HepG2 (cell line): ENCODE data around the gene SOX9. TPM values are rescaled to one million over a fixed set of nuclear protein-coding genes. Genes with fewer than 3 reads are reported as not detected.
A peak's percentile ranks its signal among the peaks of the same experiment; 100 is the strongest.

Experiments used
- KLF13 ChIP-seq: sonication (generic); formaldehyde crosslinking; IDR thresholded peaks from 2 replicates; pipeline ENCODE4 v1.4.0; 2020; ENCODE audit warnings: mild to moderate bottlenecking, missing genetic modification reagents
- KMT2B ChIP-seq: IDR thresholded peaks from 2 replicates; pipeline ENCODE4 v1.6.1; 2016; ENCODE audit warnings: missing genetic modification reagents, missing compliant biosample characterization
- MEIS1 ChIP-seq: sonication (generic); formaldehyde crosslinking; IDR thresholded peaks from 2 replicates; pipeline ENCODE4 v1.9.0; 2021; ENCODE audit warnings: mild to moderate bottlenecking, missing genetic modification reagents, moderate library complexity, borderline replicate concordance
- NCOA5 ChIP-seq: sonication (generic); formaldehyde crosslinking; IDR thresholded peaks from 2 replicates; pipeline ENCODE4 v1.4.0; 2020; ENCODE audit warnings: missing genetic modification reagents
- NFYC ChIP-seq: IDR thresholded peaks from 2 replicates; pipeline ENCODE4 v1.6.1; 2016; ENCODE audit warnings: missing genetic modification reagents, missing compliant biosample characterization
- PCBP1 ChIP-seq: fragments of 200-400 bp; formaldehyde crosslinking; IDR thresholded peaks from 2 replicates; pipeline ENCODE4 v1.6.1; 2017; ENCODE audit warnings: mild to moderate bottlenecking, low read depth, low read length, borderline replicate concordance
- SCMH1 ChIP-seq: sonication (generic); formaldehyde crosslinking; IDR thresholded peaks from 2 replicates; pipeline ENCODE4 v1.9.0; 2021; ENCODE audit warnings: missing genetic modification reagents, mild to moderate bottlenecking, borderline replicate concordance
- ZFP36L1 ChIP-seq: sonication (generic); formaldehyde crosslinking; IDR thresholded peaks from 2 replicates; pipeline ENCODE4 v1.8.0; 2022; ENCODE audit warnings: mild to moderate bottlenecking, missing genetic modification reagents, moderate library complexity
- ZNF44 ChIP-seq: sonication (generic); formaldehyde crosslinking; IDR thresholded peaks from 2 replicates; pipeline ENCODE4 v1.5.1; 2020; ENCODE audit warnings: mild to moderate bottlenecking, missing genetic modification reagents
- polyA plus RNA-seq, 8 experiments: library from polyadenylated mRNA; depleted of rRNA in 3 of 8; stranded (reverse) in 7 of 8; unstranded in 1 of 8; fragments of >200 nt; fragmentation: Illumina TruSeq in 4 of 8; extraction: Trizol in 4 of 8; gene quantifications; 2 replicates each; pipeline versions ENCODE4 v1.2.1 to v1.2.3, GENCODE V29; 2011 to 2016; ENCODE audit warnings: low read depth in 4 of 8, missing spikeins in 1 of 8, mixed read lengths in 1 of 8; ENCODE audit not compliant: insufficient read depth in 1 of 8
- total RNA-seq, 5 experiments: library from RNA; depleted of rRNA; stranded (reverse); fragments of >200 nt; fragmentation: Illumina TruSeq; extraction: Trizol; gene quantifications; 2 replicates each; pipeline ENCODE4 v1.2.3, GENCODE V29; 2016; ENCODE audit warnings: low read depth in 1 of 5
- TF ChIP-seq, protein P1 (sequence below): sonication (generic); formaldehyde crosslinking; IDR thresholded peaks from 2 replicates; pipeline ENCODE4 v1.5.0; 2020; ENCODE audit warnings: mild to moderate bottlenecking, missing genetic modification reagents, moderate library complexity
- TF ChIP-seq, protein P2 (sequence below): sonication (generic); formaldehyde crosslinking; IDR thresholded peaks from 2 replicates; pipeline ENCODE4 v1.5.1; 2020; ENCODE audit warnings: missing genetic modification reagents, mild to moderate bottlenecking, borderline replicate concordance
- TF ChIP-seq, protein P3 (sequence below): sonication (generic); formaldehyde crosslinking; IDR thresholded peaks from 2 replicates; pipeline ENCODE4 v1.5.0; 2020; ENCODE audit warnings: mild to moderate bottlenecking, missing genetic modification reagents
- TF ChIP-seq, protein P4 (sequence below): sonication (generic); formaldehyde crosslinking; IDR thresholded peaks from 2 replicates; pipeline ENCODE4 v1.4.0; 2020; ENCODE audit warnings: mild to moderate bottlenecking, low read depth, missing genetic modification reagents
- TF ChIP-seq, protein P5 (sequence below): sonication (generic); formaldehyde crosslinking; IDR thresholded peaks from 2 replicates; pipeline ENCODE4 v1.8.1; 2023; ENCODE audit warnings: mild to moderate bottlenecking, inconsistent platforms, moderate library complexity, missing genetic modification reagents, borderline replicate concordance
- TF ChIP-seq, protein P6 (sequence below): sonication (generic); formaldehyde crosslinking; IDR thresholded peaks from 2 replicates; pipeline ENCODE4 v1.9.0; 2022; ENCODE audit warnings: missing genetic modification reagents, mild to moderate bottlenecking, borderline replicate concordance

The SOX9 gene
- total and polyA plus RNA-seq, 2 of the 13 experiments (the other 11 are each of a cell fraction or from before 2014, with no cell fraction given), result 16.1 to 27.6 TPM

DNA sequence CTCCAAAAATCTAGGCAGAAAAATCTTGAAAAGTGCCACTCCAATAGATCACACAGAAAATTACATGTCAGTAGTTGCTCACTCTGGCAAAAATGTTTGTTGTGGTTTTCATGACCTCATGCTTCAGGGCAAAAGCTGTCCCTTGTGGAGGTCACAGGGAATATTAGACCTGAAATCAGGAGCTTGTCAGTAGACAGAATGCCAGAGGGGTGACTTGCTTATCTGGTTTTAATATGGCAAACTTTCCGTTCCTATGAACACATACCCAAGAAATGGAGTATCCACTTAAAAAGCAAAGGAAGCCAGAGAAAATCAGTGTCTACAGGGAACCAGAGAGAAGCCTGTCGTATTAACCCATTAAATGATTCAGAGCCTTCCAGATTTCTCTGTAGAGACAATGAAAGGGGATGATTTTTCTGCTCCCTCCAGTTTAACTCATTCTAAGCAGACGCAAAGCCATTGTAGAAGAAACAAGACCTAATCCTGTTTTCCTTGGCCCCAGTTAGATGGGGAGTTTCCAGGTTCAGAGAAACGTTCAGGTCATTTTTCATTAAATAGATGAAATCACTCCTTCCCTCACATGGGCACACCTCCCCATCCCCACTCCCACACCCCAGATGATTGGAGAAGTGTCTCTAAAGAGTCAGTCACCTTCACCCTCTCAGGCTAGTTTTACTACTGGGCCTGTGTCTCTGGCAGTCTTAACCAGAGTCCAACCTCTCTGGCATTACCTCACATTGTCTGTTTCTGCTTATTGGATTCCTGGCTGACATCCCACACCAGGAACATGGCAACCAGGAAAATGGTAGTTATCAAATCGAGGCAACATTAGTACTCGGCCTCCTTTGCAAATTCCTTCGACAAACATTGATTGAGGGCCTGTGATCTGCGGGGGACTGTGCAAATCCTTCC is 6.0 kb downstream of the SOX9 start (continued):
- TF ChIP-seq, protein P1, sequence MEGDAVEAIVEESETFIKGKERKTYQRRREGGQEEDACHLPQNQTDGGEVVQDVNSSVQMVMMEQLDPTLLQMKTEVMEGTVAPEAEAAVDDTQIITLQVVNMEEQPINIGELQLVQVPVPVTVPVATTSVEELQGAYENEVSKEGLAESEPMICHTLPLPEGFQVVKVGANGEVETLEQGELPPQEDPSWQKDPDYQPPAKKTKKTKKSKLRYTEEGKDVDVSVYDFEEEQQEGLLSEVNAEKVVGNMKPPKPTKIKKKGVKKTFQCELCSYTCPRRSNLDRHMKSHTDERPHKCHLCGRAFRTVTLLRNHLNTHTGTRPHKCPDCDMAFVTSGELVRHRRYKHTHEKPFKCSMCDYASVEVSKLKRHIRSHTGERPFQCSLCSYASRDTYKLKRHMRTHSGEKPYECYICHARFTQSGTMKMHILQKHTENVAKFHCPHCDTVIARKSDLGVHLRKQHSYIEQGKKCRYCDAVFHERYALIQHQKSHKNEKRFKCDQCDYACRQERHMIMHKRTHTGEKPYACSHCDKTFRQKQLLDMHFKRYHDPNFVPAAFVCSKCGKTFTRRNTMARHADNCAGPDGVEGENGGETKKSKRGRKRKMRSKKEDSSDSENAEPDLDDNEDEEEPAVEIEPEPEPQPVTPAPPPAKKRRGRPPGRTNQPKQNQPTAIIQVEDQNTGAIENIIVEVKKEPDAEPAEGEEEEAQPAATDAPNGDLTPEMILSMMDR (CRISPR knock-in tag), result 0 out of 2 replicates have a peak, but pooled peaks have one; percentile 12
- TF ChIP-seq MEIS1 (CRISPR knock-in tag) (no peak), ZFP36L1 (CRISPR knock-in tag) (peak; percentile 49; the same call in 1 of the 2 replicates), KLF13 (CRISPR knock-in tag) (no peak), NCOA5 (peak; percentile 86; the same call in 1 of the 2 replicates), KMT2B (no peak), SCMH1 (CRISPR knock-in tag) (no peak), ZNF44 (0 out of 2 replicates have a peak, but pooled peaks have one; percentile 47), NFYC (0 out of 2 replicates have a peak, but pooled peaks have one; percentile 28), PCBP1 (0 out of 2 replicates have a peak, but pooled peaks have one; percentile 50)
- TF ChIP-seq, protein P2, sequence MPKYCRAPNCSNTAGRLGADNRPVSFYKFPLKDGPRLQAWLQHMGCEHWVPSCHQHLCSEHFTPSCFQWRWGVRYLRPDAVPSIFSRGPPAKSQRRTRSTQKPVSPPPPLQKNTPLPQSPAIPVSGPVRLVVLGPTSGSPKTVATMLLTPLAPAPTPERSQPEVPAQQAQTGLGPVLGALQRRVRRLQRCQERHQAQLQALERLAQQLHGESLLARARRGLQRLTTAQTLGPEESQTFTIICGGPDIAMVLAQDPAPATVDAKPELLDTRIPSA (CRISPR knock-in tag), result no peak
- TF ChIP-seq, protein P3, sequence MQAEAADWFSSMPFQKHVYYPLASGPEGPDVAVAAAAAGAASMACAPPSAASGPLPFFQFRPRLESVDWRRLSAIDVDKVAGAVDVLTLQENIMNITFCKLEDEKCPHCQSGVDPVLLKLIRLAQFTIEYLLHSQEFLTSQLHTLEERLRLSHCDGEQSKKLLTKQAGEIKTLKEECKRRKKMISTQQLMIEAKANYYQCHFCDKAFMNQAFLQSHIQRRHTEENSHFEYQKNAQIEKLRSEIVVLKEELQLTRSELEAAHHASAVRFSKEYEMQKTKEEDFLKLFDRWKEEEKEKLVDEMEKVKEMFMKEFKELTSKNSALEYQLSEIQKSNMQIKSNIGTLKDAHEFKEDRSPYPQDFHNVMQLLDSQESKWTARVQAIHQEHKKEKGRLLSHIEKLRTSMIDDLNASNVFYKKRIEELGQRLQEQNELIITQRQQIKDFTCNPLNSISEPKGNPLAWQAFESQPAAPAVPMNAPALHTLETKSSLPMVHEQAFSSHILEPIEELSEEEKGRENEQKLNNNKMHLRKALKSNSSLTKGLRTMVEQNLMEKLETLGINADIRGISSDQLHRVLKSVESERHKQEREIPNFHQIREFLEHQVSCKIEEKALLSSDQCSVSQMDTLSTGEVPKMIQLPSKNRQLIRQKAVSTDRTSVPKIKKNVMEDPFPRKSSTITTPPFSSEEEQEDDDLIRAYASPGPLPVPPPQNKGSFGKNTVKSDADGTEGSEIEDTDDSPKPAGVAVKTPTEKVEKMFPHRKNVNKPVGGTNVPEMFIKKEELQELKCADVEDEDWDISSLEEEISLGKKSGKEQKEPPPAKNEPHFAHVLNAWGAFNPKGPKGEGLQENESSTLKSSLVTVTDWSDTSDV (CRISPR knock-in tag), result no peak
- TF ChIP-seq, protein P4, sequence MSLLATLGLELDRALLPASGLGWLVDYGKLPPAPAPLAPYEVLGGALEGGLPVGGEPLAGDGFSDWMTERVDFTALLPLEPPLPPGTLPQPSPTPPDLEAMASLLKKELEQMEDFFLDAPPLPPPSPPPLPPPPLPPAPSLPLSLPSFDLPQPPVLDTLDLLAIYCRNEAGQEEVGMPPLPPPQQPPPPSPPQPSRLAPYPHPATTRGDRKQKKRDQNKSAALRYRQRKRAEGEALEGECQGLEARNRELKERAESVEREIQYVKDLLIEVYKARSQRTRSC, result no peak
- TF ChIP-seq, protein P5, sequence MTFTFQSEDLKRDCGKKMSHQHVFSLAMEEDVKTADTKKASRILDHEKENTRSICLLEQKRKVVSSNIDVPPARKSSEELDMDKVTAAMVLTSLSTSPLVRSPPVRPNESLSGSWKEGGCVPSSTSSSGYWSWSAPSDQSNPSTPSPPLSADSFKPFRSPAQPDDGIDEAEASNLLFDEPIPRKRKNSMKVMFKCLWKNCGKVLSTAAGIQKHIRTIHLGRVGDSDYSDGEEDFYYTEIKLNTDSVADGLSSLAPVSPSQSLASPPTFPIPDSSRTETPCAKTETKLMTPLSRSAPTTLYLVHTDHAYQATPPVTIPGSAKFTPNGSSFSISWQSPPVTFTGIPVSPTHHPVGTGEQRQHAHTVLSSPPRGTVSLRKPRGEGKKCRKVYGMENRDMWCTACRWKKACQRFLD (CRISPR knock-in tag), result no peak
- TF ChIP-seq, protein P6, sequence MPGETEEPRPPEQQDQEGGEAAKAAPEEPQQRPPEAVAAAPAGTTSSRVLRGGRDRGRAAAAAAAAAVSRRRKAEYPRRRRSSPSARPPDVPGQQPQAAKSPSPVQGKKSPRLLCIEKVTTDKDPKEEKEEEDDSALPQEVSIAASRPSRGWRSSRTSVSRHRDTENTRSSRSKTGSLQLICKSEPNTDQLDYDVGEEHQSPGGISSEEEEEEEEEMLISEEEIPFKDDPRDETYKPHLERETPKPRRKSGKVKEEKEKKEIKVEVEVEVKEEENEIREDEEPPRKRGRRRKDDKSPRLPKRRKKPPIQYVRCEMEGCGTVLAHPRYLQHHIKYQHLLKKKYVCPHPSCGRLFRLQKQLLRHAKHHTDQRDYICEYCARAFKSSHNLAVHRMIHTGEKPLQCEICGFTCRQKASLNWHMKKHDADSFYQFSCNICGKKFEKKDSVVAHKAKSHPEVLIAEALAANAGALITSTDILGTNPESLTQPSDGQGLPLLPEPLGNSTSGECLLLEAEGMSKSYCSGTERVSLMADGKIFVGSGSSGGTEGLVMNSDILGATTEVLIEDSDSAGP (CRISPR knock-in tag), result no peak
